GM18858 (cell line): ENCODE results near the gene CYP4F12.

ENCODE experiments used
- ATAC-seq: cut with Tn5 transposase; IDR thresholded peaks from one replicate; pipeline ENCODE4 v1.9.1; 2021; ENCODE audit not compliant: unreplicated experiment

CYP4F12 gene

GRCh38 chr19:15672580-15673175, at the start of gene CYP4F12:
TSS of gene CYP4F12 (plus strand) at chr19:15673087. CDS start at chr19:15673530, 443 bp downstream.
- ATAC-seq: no peak

DNA sequence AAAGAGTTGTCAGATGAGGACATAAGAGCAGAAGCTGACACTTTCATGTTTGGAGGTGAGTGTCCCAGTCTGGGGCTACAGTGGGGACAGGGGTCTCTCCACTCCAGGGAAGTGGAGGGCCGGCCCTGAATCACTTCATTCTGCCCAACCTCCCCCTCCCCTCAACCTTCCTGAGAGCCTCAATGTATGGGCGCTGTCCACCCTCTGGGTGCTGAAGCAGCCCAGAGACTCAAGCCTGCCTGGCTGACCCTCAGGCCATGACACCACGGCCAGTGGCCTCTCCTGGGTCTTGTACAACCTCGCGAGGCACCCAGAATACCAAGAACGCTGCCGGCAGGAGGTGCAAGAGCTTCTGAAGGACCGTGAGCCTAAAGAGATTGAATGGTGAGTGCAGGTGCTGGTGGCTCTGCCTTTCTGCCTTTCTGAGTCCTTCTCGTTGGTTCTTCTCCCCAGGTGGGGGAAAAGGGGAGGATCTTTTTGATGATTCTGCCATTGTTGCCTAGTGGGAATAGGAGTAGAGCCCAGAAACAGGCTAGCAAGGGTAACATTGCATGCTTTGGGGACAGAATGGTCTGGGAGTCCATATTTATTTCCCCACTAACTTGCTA, 49.1 kb upstream of the CYP4F12 start:
- ATAC-seq: no peak

DNA sequence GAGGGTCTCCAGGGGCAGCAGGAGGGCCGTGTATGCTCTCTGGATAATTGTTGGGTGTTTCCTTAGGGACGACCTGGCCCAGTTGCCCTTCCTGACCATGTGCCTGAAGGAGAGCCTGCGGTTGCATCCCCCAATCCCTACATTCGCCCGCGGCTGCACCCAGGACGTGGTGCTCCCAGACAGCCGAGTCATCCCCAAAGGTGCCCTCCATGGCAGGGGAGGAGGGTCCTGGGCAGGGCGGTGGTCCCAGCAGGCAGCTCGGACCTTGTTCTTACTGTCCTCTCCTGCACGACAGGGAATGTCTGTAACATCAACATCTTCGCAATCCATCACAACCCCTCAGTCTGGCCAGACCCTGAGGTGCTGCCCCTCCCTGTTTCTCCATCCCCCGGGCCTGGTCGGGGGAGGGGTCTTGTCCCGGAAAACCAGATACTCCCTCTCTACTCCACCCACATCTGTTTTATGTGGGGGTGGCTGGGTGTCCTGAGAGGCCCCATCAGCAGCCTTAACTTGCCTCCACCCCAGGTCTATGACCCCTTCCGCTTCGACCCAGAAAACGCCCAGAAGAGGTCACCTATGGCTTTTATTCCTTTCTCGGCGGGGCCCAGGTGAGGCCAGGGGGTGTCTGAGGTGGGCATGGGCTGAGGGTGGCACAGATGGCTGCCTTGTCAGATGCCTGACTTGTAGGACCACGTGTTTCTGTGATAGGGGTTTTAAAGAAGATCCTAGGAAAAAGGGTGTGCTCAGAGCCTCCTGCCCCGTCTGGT, 44.5 kb upstream of the CYP4F12 start:
- ATAC-seq: no peak

GRCh38 chr19:15629003-15629880, 43.6 kb upstream of the CYP4F12 start:
- ATAC-seq: no peak

GRCh38 chr19:15631817-15632216, 41.1 kb upstream of the CYP4F12 start:
- no peak for ATAC-seq

- no peak for ATAC-seq
Observed at GRCh38 chr19:15633082-15633835, 39.6 kb upstream of the CYP4F12 start.

DNA sequence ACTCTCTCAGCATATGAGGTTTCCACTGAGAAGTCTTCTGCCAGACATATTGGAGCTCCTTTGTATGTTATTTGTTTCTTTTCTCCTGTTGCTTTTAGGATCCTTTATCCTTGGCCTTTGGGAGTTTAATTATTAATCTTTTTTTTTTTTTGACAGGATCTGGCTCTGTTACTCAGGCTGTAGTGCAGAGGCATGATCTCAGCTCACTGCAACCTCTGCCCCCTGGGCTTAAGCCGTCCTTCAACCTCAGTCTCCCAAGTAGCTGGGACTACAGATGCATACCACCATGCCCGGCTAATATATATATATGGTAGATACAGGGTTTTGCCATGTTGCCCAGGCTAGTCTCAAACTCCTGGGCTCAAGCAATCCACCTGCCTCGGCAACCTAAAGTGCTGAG, 38.8 kb upstream of the CYP4F12 start:
- ATAC-seq: no peak

DNA sequence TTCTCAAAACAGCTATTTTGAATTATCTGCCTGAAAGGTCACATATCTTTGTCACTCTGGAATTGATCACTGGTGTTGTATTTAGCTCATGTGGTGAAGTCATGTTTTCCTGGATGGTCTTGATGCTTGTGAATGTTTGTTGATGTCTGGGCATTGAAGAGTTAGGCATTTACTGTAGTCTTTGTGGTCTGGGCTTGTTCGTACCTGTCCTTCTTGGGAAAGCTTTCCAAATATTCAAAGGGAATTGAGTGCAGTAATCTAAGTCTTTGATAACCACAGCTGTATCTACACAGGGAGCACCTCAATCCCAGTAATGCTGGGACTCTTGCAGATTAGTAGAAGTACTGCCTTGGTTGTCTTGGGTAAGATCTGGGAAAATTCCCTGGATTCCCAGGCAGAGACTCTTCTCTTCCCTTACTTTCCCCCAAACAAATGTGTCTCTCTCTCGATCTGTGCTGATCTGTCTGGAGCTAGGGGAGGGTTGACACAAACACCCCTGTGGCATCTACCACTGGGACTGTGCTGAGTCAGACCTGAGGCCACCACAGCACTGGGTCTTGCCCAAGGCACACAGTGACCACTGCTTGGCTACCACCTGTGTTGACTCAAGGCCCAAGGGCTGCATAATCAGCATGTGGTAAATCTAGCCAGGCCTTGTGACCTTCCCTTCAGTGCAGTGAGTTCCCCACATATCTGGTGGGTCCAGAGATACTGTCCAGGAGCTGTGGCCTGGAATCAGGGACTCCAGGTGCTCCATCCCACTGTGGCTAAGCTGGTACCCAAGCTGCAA, 37.7 kb upstream of the CYP4F12 start:
- no peak for ATAC-seq

GRCh38 chr19:15636026-15636425, 36.9 kb upstream of the CYP4F12 start:
- ATAC-seq: no peak

DNA sequence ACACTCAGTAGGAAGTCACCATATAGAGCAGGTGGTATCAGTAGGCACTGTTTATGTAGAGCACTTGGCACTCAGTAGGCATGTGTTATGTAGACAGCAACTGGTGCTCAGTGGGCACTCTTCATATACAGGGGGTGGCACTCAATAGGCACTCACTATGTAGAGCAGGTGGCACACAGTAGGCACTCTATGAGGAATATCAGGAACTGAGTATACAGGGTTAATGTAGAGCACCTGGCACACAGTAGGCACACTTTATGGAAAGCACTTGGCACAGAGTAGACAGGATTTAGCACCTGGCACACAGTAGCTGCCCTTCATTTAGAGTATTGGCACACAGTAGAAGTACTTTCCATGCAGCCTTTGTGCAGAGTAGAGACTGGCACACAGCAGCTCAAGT, 33.3 kb upstream of the CYP4F12 start:
- no peak for ATAC-seq

DNA sequence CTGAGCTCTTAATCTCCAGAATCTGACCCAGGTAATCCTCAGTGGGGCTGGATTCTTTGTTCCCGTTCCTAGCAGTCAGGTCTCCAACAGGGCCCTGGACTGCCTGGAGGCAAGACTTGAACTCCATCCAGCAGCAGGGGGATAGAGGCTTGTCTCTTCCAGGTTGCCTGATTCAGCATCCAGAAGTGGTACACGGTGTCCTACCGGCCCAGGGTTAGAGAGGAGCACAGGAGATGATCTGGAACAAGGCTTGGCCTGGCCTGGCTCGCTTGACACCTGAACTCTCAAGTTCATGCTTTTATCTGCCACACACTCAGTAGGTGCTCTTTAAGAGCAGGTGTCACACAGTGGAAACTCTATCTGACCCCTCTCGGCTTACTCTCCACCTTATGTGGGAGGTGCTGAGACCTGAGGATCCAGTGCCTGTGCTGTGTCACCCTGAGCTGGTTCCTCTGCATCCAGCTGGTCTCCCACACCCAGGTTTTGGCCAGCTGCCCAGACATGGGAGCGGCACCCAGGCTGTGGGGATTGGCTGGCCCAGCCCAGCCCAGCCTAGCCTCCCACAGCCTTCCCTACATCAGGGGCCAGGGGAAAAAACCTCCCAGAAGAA, 32.5 kb upstream of the CYP4F12 start, which contains the start of gene CYP4F3:
TSS of gene CYP4F3 (plus strand) at position 604 of the 610 bp plus-strand sequence. CDS start 519 bp downstream, outside the sequence.
- no peak for ATAC-seq

- ATAC-seq: no peak
Observed at GRCh38 chr19:15640904-15641597, 31.8 kb upstream of the CYP4F12 start.

GRCh38 chr19:15641901-15642491, 30.9 kb upstream of the CYP4F12 start:
- no peak for ATAC-seq

DNA sequence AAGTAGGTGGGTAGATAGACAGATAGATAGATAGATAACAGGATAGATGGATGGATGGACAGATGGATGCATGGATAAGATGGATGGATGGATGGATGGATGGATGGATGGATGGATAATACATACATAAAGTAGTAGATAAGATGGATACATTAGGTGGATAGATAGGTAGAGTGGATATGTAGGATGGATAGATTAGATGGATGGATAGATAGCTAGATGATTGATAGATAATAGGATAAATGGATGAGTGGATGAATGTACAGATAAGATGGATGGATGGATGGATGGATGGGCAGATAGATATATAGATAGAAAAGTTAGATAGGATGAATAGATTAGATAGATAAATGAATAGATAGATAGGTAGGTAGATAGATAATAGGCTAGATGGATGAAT, 30.1 kb upstream of the CYP4F12 start:
- no peak for ATAC-seq

GRCh38 chr19:15643387-15643786, 29.5 kb upstream of the CYP4F12 start:
- no peak for ATAC-seq

GRCh38 chr19:15644066-15644741, 28.7 kb upstream of the CYP4F12 start:
- ATAC-seq: no peak

GRCh38 chr19:15644816-15645215, 28.1 kb upstream of the CYP4F12 start:
- no peak for ATAC-seq

DNA sequence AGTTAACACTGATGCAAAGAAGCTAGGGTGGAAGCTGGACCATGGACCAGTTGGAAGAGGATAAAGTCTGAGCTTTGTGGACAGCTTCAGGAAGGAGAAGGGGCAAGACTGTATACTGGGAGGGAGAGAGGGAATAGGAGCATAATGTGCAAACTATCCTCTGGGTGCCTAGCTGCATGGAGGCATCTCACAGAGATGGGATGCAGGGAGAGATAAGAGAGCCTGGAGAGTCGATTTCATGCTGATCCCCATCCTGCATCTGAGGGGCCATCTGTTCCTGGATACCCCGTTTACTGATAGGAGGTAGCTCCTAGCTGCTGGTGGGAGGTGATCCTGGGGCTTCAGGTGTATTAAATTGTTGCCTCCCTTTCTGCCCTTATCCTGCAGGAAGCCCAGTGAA, 23.4 kb upstream of the CYP4F12 start:
- ATAC-seq: no peak
